LNCAP (cell line): ENCODE measurements around the gene PTPN3.

ENCODE experiments used
- TF ChIP-seq, protein P1 (sequence below): fragments of 450-650 bp; IDR thresholded peaks from 2 replicates; pipeline ENCODE4 v1.5.1; 2017; ENCODE audit warnings: mild to moderate bottlenecking

The PTPN3 gene

DNA sequence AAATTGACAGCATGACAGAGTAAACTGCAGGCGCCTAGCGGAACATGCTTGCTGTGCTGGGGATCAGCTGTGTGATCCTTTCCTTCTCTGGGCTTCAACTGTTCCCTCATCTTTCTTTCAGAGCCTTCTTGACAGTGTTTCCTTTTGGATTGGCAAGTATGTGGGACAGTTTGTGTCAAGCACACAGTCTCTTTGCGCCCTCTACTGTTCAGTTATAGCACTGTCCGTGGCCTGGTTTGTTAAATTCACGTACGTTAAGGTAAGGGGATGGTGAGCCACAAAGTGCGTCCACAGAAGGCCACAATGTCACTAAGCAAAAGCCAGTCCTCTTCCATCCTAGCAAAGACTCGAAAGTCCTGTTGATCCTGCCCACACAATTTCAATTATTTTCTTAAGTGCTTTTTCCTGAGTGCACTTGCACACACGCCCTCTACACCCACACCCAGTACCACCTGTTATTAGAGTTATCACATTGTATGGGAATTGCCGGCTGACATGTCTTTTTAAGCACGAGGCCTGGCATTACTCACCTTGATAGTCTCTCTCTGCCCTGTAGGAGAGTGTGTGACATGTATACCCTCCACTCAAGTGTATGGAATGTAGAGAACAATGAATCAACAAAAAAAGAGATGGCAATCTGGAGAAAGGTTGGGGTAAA, 22.5 kb upstream of the PTPN3 start:
- TF ChIP-seq, protein P1, sequence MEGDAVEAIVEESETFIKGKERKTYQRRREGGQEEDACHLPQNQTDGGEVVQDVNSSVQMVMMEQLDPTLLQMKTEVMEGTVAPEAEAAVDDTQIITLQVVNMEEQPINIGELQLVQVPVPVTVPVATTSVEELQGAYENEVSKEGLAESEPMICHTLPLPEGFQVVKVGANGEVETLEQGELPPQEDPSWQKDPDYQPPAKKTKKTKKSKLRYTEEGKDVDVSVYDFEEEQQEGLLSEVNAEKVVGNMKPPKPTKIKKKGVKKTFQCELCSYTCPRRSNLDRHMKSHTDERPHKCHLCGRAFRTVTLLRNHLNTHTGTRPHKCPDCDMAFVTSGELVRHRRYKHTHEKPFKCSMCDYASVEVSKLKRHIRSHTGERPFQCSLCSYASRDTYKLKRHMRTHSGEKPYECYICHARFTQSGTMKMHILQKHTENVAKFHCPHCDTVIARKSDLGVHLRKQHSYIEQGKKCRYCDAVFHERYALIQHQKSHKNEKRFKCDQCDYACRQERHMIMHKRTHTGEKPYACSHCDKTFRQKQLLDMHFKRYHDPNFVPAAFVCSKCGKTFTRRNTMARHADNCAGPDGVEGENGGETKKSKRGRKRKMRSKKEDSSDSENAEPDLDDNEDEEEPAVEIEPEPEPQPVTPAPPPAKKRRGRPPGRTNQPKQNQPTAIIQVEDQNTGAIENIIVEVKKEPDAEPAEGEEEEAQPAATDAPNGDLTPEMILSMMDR: peak; percentile 92

DNA sequence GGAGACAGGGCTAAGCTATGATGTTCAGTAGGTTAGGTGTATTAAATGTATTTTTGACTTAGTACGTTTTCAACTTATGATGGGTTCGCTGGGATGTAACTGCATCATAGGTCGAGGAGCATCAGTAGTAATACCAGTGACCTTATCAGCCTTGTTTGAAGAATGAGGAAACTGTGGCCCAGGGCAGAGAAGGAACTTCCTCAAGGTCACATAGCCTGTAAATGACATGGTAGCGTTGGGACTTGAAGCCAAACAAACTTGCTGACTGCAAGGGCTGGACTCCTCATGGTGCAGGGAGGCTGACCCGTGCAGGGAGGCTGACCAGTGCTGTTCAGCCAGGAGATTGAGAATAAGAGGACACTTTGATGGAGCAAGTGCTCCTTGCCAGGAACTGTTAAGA, 21.3 kb upstream of the PTPN3 start:
- TF ChIP-seq, protein P1: no peak

DNA sequence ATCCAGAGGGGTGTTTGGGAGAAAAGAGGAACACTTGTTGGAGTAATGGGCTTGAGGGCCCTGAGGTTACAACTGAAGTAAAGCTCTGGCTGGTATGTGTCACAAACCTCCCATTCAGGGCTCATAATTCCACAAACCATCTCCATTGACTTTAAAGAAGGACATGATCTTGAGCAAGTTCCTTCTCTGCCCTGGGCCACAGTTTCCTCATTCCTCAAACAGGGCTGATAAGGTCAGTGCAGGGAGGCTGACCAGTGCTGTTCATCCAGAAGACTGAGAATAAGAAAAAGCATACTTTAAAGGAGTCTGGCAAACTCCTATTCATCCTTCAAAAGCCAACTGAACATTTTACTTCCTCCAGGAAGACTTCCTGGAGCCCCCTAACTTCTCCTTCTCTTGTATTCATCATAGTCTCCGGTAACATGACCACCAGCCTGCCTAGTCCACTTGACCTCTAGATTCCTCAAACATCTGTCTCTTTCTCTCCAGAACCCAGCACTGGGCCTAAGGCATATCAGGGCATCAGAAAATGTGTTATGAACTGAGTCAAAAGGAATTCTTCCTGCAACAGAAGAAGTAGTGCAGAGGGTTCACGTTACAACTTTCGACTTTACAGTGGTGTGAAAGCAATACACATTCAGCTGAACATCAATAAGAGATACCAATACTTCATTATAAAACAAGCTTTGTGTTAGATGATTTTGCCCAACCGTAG, 20.7 kb upstream of the PTPN3 start:
- TF ChIP-seq, protein P1: no peak

GRCh38 chr9:109517901-109518377, 19.8 kb upstream of the PTPN3 start:
- TF ChIP-seq, protein P1: no peak

- TF ChIP-seq, protein P1: no peak
These were observed 15.8 kb upstream of the PTPN3 start for GRCh38 chr9:109513871-109514270.

DNA sequence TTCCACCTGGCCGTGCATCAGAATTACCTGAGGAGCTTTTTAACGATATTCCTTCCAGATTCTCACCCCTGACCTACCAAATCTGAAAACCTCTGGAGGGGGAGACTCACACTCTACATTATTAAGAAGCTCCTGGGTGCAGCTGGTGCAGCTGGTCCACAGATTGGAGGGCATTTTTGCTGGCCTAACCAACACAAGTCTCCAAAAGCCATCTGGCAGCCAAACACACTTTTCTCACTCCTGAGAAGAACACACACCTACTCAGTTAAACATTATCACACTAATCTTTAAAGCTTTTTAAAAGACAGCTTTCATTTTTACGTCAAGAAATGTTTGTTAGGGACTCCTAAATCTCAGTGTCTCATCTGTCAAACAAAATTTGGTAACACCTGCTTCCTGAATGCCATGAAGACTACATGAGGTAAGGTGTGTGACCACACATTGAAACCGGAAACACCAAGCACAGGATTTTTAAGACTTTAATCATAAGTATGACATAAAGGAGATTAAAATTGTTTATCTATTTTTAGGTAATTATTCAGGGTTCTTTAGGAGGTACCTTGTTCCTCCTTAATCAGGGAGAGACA, 14.2 kb upstream of the PTPN3 start:
- TF ChIP-seq, protein P1: no peak

GRCh38 chr9:109510506-109510905, 12.4 kb upstream of the PTPN3 start:
- TF ChIP-seq, protein P1: no peak
